ENCODE measurements around the gene XPR1.

The XPR1 gene

DNA sequence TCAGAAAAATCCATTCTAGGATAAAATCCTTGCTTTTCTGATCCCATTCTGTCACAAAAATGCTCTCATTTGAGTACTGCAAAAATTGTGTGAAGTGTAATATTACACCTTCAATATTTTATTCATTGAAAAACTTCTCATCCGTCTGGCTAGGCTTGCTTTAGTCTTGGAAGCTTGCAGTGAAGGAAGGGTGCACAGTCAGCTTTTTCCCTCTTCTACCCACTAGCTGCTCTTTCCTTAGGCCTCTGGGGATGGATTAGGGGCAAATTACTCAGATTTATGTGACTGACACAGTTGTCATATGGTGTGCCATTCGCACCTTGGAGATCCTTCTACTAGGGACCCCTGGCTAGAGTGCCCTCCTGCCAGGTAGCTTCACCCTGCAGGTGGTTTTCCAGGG is 40.9 kb upstream of the XPR1 start:
- TF ChIP-seq POLR2A (IDR thresholded peaks at IDR 0.05; ENCODE audit: extremely low read depth, insufficient read length), result no peak
- TF ChIP-seq, protein P1, sequence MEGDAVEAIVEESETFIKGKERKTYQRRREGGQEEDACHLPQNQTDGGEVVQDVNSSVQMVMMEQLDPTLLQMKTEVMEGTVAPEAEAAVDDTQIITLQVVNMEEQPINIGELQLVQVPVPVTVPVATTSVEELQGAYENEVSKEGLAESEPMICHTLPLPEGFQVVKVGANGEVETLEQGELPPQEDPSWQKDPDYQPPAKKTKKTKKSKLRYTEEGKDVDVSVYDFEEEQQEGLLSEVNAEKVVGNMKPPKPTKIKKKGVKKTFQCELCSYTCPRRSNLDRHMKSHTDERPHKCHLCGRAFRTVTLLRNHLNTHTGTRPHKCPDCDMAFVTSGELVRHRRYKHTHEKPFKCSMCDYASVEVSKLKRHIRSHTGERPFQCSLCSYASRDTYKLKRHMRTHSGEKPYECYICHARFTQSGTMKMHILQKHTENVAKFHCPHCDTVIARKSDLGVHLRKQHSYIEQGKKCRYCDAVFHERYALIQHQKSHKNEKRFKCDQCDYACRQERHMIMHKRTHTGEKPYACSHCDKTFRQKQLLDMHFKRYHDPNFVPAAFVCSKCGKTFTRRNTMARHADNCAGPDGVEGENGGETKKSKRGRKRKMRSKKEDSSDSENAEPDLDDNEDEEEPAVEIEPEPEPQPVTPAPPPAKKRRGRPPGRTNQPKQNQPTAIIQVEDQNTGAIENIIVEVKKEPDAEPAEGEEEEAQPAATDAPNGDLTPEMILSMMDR (IDR thresholded peaks at IDR 0.05; ENCODE audit: low read depth, low read length), result no peak
- TF ChIP-seq, protein P2, sequence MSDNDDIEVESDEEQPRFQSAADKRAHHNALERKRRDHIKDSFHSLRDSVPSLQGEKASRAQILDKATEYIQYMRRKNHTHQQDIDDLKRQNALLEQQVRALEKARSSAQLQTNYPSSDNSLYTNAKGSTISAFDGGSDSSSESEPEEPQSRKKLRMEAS (IDR thresholded peaks at IDR 0.05; ENCODE audit: low read depth, low read length), result no peak
- TF ChIP-seq MYC (IDR thresholded peaks at IDR 0.05; ENCODE audit: low read depth, low read length), result no peak
- H3K4me3 ChIP-seq (ENCODE audit: low read depth, low read length), result no peak overlapping the region
- no peak for DNase-seq (ENCODE audit: low read depth)

DNA sequence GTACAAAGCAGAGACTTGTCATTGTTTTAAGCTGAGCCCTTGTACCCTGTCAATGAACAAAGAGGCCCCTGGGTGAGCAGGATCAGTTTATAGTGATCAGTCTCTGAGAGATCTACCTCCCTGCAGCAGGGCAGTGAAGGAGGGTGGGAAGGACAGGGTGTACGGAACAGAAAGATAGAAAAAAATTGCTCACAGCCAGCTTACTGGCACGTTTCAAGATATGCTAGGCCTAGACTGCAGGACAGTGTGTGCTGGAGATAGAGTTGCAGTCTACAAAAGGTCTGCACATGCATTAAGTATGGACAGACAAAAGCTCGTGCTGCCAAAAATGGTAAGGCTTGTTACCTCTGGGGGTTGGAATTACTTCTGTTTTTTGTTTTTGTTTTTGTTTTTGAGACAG is 38.4 kb upstream of the XPR1 start:
- TF ChIP-seq MYC (IDR thresholded peaks at IDR 0.05; ENCODE audit: low read depth, low read length) (no peak), POLR2A (IDR thresholded peaks at IDR 0.05; ENCODE audit: extremely low read depth, insufficient read length) (no peak)
- TF ChIP-seq, protein P1 (IDR thresholded peaks at IDR 0.05; ENCODE audit: low read depth, low read length), result no peak
- TF ChIP-seq, protein P2 (IDR thresholded peaks at IDR 0.05; ENCODE audit: low read depth, low read length), result no peak
- no peak overlapping the region for H3K4me3 ChIP-seq (ENCODE audit: low read depth, low read length)
- DNase-seq (ENCODE audit: low read depth), result no peak

DNA sequence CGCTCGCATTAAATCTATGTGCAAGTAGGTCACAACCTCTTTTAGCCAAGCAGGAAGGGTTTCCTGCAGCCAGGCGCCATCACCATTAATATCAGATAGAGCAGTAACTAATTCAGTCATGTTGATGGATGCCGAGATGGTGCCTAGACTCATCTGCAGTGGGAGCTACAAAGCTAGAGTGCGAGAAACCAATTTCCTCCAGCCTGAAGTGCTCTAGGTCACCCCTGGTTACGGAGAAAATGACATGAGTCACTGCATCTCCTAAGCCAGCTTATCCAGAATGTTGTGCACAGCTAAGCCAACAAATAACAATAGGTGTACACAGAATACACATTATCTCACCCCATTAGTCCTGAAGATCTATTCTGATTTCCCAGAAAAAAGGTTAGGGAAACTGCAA is 37.1 kb upstream of the XPR1 start:
- DNase-seq (ENCODE audit: low read depth), result no peak
- TF ChIP-seq, protein P2 (IDR thresholded peaks at IDR 0.05; ENCODE audit: low read depth, low read length), result no peak
- TF ChIP-seq MYC (IDR thresholded peaks at IDR 0.05; ENCODE audit: low read depth, low read length), result no peak
- TF ChIP-seq POLR2A (IDR thresholded peaks at IDR 0.05; ENCODE audit: extremely low read depth, insufficient read length), result no peak
- TF ChIP-seq, protein P1 (IDR thresholded peaks at IDR 0.05; ENCODE audit: low read depth, low read length), result no peak
- no peak overlapping the region for H3K4me3 ChIP-seq (ENCODE audit: low read depth, low read length)

- TF ChIP-seq MYC (IDR thresholded peaks at IDR 0.05; ENCODE audit: low read depth, low read length), result no peak
- TF ChIP-seq, protein P1 (IDR thresholded peaks at IDR 0.05; ENCODE audit: low read depth, low read length), result no peak
- TF ChIP-seq, protein P2 (IDR thresholded peaks at IDR 0.05; ENCODE audit: low read depth, low read length), result no peak
- TF ChIP-seq POLR2A (IDR thresholded peaks at IDR 0.05; ENCODE audit: extremely low read depth, insufficient read length), result no peak
- DNase-seq (ENCODE audit: low read depth), result no peak
- no peak overlapping the region for H3K4me3 ChIP-seq (ENCODE audit: low read depth, low read length)
Observed at GRCh38 chr1:180595966-180596365, 35.9 kb upstream of the XPR1 start.

GRCh38 chr1:180597520-180597919 is 34.3 kb upstream of the XPR1 start:
- H3K4me3 ChIP-seq (ENCODE audit: low read depth, low read length), result no peak overlapping the region
- TF ChIP-seq MYC (IDR thresholded peaks at IDR 0.05; ENCODE audit: low read depth, low read length), result no peak
- TF ChIP-seq POLR2A (IDR thresholded peaks at IDR 0.05; ENCODE audit: extremely low read depth, insufficient read length), result no peak
- TF ChIP-seq, protein P1 (IDR thresholded peaks at IDR 0.05; ENCODE audit: low read depth, low read length), result no peak
- TF ChIP-seq, protein P2 (IDR thresholded peaks at IDR 0.05; ENCODE audit: low read depth, low read length), result no peak
- no peak for DNase-seq (ENCODE audit: low read depth)
